Measurements from ENCODE around the gene RAB3D.
"Not testable (repeated sequence)": the region's sequence is repeated elsewhere in the genome, so short reads cannot be mapped to it uniquely, and the experiment has no call there.

Gene RAB3D

GRCh38 chr19:11338121-11338520 is 1.3 kb downstream of the RAB3D start:
- no peak for FAIRE-seq

GRCh38 chr19:11337080-11337479 is 2.4 kb downstream of the RAB3D start:
- no peak for FAIRE-seq

- FAIRE-seq = no peak
Measured at GRCh38 chr19:11335449-11336146, 3.9 kb downstream of the RAB3D start.

- FAIRE-seq = not testable (repeated sequence)
Measured at GRCh38 chr19:11333838-11334237, 5.6 kb downstream of the RAB3D start.

GRCh38 chr19:11332822-11333221 is 6.6 kb downstream of the RAB3D start:
- FAIRE-seq = no peak

GRCh38 chr19:11331502-11331901 is 8.0 kb downstream of the RAB3D start:
- no peak for FAIRE-seq

- FAIRE-seq = no peak
Measured at GRCh38 chr19:11330127-11330526, 9.3 kb downstream of the RAB3D start.

GRCh38 chr19:11325544-11325943 is 13.9 kb downstream of the RAB3D start:
- FAIRE-seq = no peak

- no peak for FAIRE-seq
Measured at GRCh38 chr19:11324748-11325389, 14.6 kb downstream of the RAB3D start.

- FAIRE-seq = no peak
Measured at GRCh38 chr19:11324079-11324661, 15.3 kb downstream of the RAB3D start.

- FAIRE-seq = no peak
Measured at GRCh38 chr19:11323601-11324078, 15.8 kb downstream of the RAB3D start.

- no peak for FAIRE-seq
Measured at GRCh38 chr19:11322269-11323024, 17.0 kb downstream of the RAB3D start.

- no peak for FAIRE-seq
Measured at GRCh38 chr19:11321191-11322126, 18.0 kb downstream of the RAB3D start.

GRCh38 chr19:11320278-11320995 is 19.0 kb downstream of the RAB3D start:
- not testable (repeated sequence) for FAIRE-seq

GRCh38 chr19:11306337-11306736 is 33.1 kb downstream of the RAB3D start:
- FAIRE-seq = no peak

GRCh38 chr19:11304936-11305335 is 34.5 kb downstream of the RAB3D start:
- FAIRE-seq = no peak

GRCh38 chr19:11300811-11301120 is 38.7 kb downstream of the RAB3D start:
- no peak for FAIRE-seq

- FAIRE-seq = no peak
Measured at GRCh38 chr19:11299946-11300810, 39.3 kb downstream of the RAB3D start.

- no peak for FAIRE-seq
Measured at GRCh38 chr19:11296264-11296663, 43.2 kb downstream of the RAB3D start.

- no peak for FAIRE-seq
Measured at GRCh38 chr19:11295665-11296245, 43.7 kb downstream of the RAB3D start, which contains the start of gene TSPAN16. Gene TSPAN16 (plus strand): TSS chr19:11296160. CDS start chr19:11296298, 138 bp downstream.

Measured in G401.6 (cell line).